T-cell (primary cell): ENCODE data around the gene NINL. TPM values are rescaled to one million over a fixed set of nuclear protein-coding genes. Genes with fewer than 3 reads are reported as not detected.

ENCODE experiments used
- ATAC-seq, 4 experiments: fragments of 200-7000 bp in 3 of 4; fragments of 150-1000 bp in 1 of 4; cut with Tn5 transposase; replicated peaks in 1 of 4; 1 replicate in 3 of 4; 2 replicates in 1 of 4; pipeline ENCODE4 v1.10.0; 2021; ENCODE audit warnings: moderate library complexity in 3 of 4, mild to moderate bottlenecking in 2 of 4, moderate number of reproducible peaks in 1 of 4
- CTCF ChIA-PET, 2 donors: fragments of 300-600 bp; sonication (Branson Sonifier 250); formaldehyde crosslinking; loops; one replicate each; lab custom pipeline; 2022; ENCODE audit warnings: antibody characterized with exemption in 2 of 2; lab: Charles Lee
- POLR2A ChIA-PET, 2 donors: fragments of 300-600 bp; sonication (Branson Sonifier 250); formaldehyde crosslinking; loops; one replicate each; lab custom pipeline; 2022; ENCODE audit warnings: antibody characterized with exemption in 2 of 2; lab: Charles Lee
- DNase-seq, 35 experiments: peaks; one replicate each; pipeline versions ENCODE4 v3.0.0 to v3.0.0-alpha.2; 2013 to 2023
- H3K27ac ChIP-seq: one replicate; pipeline ENCODE4 v1.5.1; 2013; ENCODE audit warnings: low read length
- H3K27me3 ChIP-seq, 2 experiments: replicated peaks in 1 of 2; 1 replicate in 1 of 2; 2 replicates in 1 of 2; pipeline versions ENCODE4 v1.6.1 to v1.7.0; 2013; ENCODE audit warnings: low read length in 1 of 2, mixed read lengths in 1 of 2; ENCODE audit not compliant: control insufficient read depth in 2 of 2, insufficient read depth in 2 of 2; ENCODE audit errors: extremely low read depth in 1 of 2
- H3K36me3 ChIP-seq, 2 donors: 1 replicate in 1 of 2; 2 replicates in 1 of 2; pipeline versions ENCODE4 v1.6.1 to v1.7.0; 2013; ENCODE audit warnings: low read length in 1 of 2; ENCODE audit not compliant: control insufficient read depth in 2 of 2, insufficient read depth in 1 of 2; ENCODE audit errors: extremely low read depth in 1 of 2
- H3K4me1 ChIP-seq, 2 experiments: 1 replicate in 1 of 2; 2 replicates in 1 of 2; pipeline versions ENCODE4 v1.6.1 to v1.7.0; 2013; ENCODE audit warnings: low read length in 2 of 2, mixed read lengths in 1 of 2; ENCODE audit not compliant: insufficient read depth in 2 of 2, control insufficient read depth in 1 of 2; ENCODE audit errors: extremely low read depth in 1 of 2
- H3K4me3 ChIP-seq, 2 donors: 1 replicate in 1 of 2; 2 replicates in 1 of 2; pipeline versions ENCODE4 v1.5.1 to v1.7.0; 2013; ENCODE audit warnings: mild to moderate bottlenecking in 2 of 2, low read length in 1 of 2, moderate library complexity in 1 of 2; ENCODE audit not compliant: control insufficient read depth in 1 of 2; ENCODE audit errors: extremely low read depth in 1 of 2
- H3K9me3 ChIP-seq: 2 replicates; pipeline ENCODE4 v1.7.0; 2013
- H3K27ac Mint-ChIP-seq, 2 donors: one replicate each; pipeline ENCODE4 v1.8.0; 2020 to 2021; ENCODE audit warnings: mild to moderate bottlenecking in 2 of 2, mixed read lengths in 2 of 2
- H3K27me3 Mint-ChIP-seq, 2 donors: one replicate each; pipeline ENCODE4 v1.8.0; 2021 to 2022; ENCODE audit warnings: mixed read lengths in 2 of 2
- H3K36me3 Mint-ChIP-seq: one replicate; pipeline ENCODE4 v1.8.0; 2021; ENCODE audit warnings: mixed read lengths
- H3K4me1 Mint-ChIP-seq, 3 donors: one replicate each; pipeline ENCODE4 v1.8.0; 2020 to 2022; ENCODE audit warnings: mixed read lengths in 3 of 3, mild to moderate bottlenecking in 1 of 3
- H3K4me3 Mint-ChIP-seq, 3 donors: one replicate each; pipeline ENCODE4 v1.8.0; 2020 to 2022; ENCODE audit warnings: mild to moderate bottlenecking in 3 of 3, mixed read lengths in 3 of 3, moderate library complexity in 3 of 3
- H3K9me3 Mint-ChIP-seq, 3 donors: one replicate each; pipeline ENCODE4 v1.8.0; 2020 to 2022; ENCODE audit warnings: mixed read lengths in 3 of 3
- WGBS: methylation state at CpG from one replicate; pipeline ENCODE4 v1.1.5; 2013; ENCODE audit warnings: missing lambda C conversion rate; ENCODE audit not compliant: insufficient coverage; 5-methylcytosine and 5-hydroxymethylcytosine counted together
- total RNA-seq, 35 experiments: library from RNA in 6 of 35; stranded (reverse) in 6 of 35; fragments of 120-200 nt in 1 of 35; gene quantifications; one replicate each; pipeline versions ENCODE4 v1.2.1 to v1.2.4 and lab custom pipeline; 2013 to 2026

The NINL gene
- total RNA-seq, 5 donors from 2014 or later (not counting 1 experiment from before 2014, with no cell fraction given): 1.3 to 4.8 (median 2.7) TPM

GRCh38 chr20:25499031-25499430 is 86.3 kb downstream of the NINL start:
- H3K27me3 Mint-ChIP-seq: no peaks in the 10 kb centered on the region

GRCh38 chr20:25498280-25498606 is 87.1 kb downstream of the NINL start:
- DNase-seq (no peak), ATAC-seq (no peak)
- no peaks in the 10 kb centered on the region for H3K9me3 Mint-ChIP-seq
- H3K36me3 Mint-ChIP-seq: no peaks in the 10 kb centered on the region
- ChIA-PET POLR2A (no interaction called here), CTCF (no interaction called here)
- Histone ChIP-seq H3K27ac (no peak overlapping the region), H3K27me3 (peaks cover 0 to 2% of the 10 kb centered on the region in 2 experiments), H3K9me3 (no peaks in the 10 kb centered on the region), H3K36me3 (no peaks in the 10 kb centered on the region), H3K4me3 (no peak overlapping the region), H3K4me1 (no peaks in the 10 kb centered on the region)
- no peaks in the 10 kb centered on the region for H3K4me1 Mint-ChIP-seq
- no peaks in the 10 kb centered on the region for H3K27me3 Mint-ChIP-seq
- H3K4me3 Mint-ChIP-seq: no peak overlapping the region
- H3K27ac Mint-ChIP-seq: no peak overlapping the region
- WGBS: 80% methylated on average over 6 of the region's 6 CpGs

More at GRCh38 chr20:25499031-25499430, 86.3 kb downstream of the NINL start:
- H3K4me1 ChIP-seq: no peaks in the 10 kb centered on the region
- peaks cover 0 to 2% of the 10 kb centered on the region in 2 experiments for H3K27me3 ChIP-seq
- no peaks in the 10 kb centered on the region for H3K9me3 Mint-ChIP-seq
- H3K27ac Mint-ChIP-seq: no peak overlapping the region
- H3K4me1 Mint-ChIP-seq: no peaks in the 10 kb centered on the region
- DNase-seq (no peak), ATAC-seq (no peak)
- POLR2A ChIA-PET: no interaction called here
- H3K36me3 ChIP-seq: no peaks in the 10 kb centered on the region
- H3K4me3 ChIP-seq: no peak overlapping the region
- H3K4me3 Mint-ChIP-seq: no peak overlapping the region
- WGBS: 92% methylated on average over 8 of the region's 13 CpGs
- CTCF ChIA-PET: no interaction called here
- H3K36me3 Mint-ChIP-seq: no peaks in the 10 kb centered on the region
- H3K9me3 ChIP-seq: no peaks in the 10 kb centered on the region
- no peak overlapping the region for H3K27ac ChIP-seq

- 84% methylated on average over 19 of the region's 22 CpGs for WGBS
- ATAC-seq (no peak), DNase-seq (no peak)
- no peak overlapping the region for H3K27ac Mint-ChIP-seq
- no peaks in the 10 kb centered on the region for H3K9me3 ChIP-seq
- H3K36me3 ChIP-seq: no peaks in the 10 kb centered on the region
- no peak overlapping the region for H3K4me3 Mint-ChIP-seq
- POLR2A ChIA-PET: no interaction called here
- H3K27me3 Mint-ChIP-seq: no peaks in the 10 kb centered on the region
- peaks cover 0 to 2% of the 10 kb centered on the region in 2 experiments for H3K27me3 ChIP-seq
- H3K36me3 Mint-ChIP-seq: no peaks in the 10 kb centered on the region
- no peaks in the 10 kb centered on the region for H3K9me3 Mint-ChIP-seq
- no peak overlapping the region for H3K4me3 ChIP-seq
- no peaks in the 10 kb centered on the region for H3K4me1 Mint-ChIP-seq
- CTCF ChIA-PET: no interaction called here
- H3K4me1 ChIP-seq: no peaks in the 10 kb centered on the region
- H3K27ac ChIP-seq: no peak overlapping the region
These were observed 87.6 kb downstream of the NINL start for GRCh38 chr20:25497586-25498279.

- Histone ChIP-seq H3K36me3 (no peaks in the 10 kb centered on the region), H3K4me3 (no peak overlapping the region), H3K27me3 (peaks cover 0 to 2% of the 10 kb centered on the region in 2 experiments), H3K4me1 (no peaks in the 10 kb centered on the region), H3K27ac (no peak overlapping the region), H3K9me3 (no peaks in the 10 kb centered on the region)
- Mint-ChIP-seq H3K9me3 (no peaks in the 10 kb centered on the region), H3K36me3 (no peaks in the 10 kb centered on the region), H3K4me1 (no peaks in the 10 kb centered on the region), H3K4me3 (no peak overlapping the region), H3K27ac (no peak overlapping the region), H3K27me3 (peaks cover 0 to under 1% of the 10 kb centered on the region in 2 donors)
- ChIA-PET POLR2A (no interaction called here), CTCF (no interaction called here)
- DNase-seq (no peak), ATAC-seq (no peak)
- 75% methylated on average over 7 of the region's 9 CpGs for WGBS
These were observed 88.3 kb downstream of the NINL start for GRCh38 chr20:25496968-25497401.

GRCh38 chr20:25496165-25496967 is 89.0 kb downstream of the NINL start:
- Mint-ChIP-seq H3K4me1 (no peaks in the 10 kb centered on the region), H3K27me3 (peaks cover 0 to 2% of the 10 kb centered on the region in 2 donors), H3K36me3 (no peaks in the 10 kb centered on the region), H3K4me3 (no peak overlapping the region), H3K9me3 (no peaks in the 10 kb centered on the region), H3K27ac (no peak overlapping the region)
- ChIA-PET CTCF (no interaction called here), POLR2A (no interaction called here)
- Histone ChIP-seq H3K9me3 (no peaks in the 10 kb centered on the region), H3K4me3 (no peak overlapping the region), H3K4me1 (no peaks in the 10 kb centered on the region), H3K27ac (no peak overlapping the region), H3K27me3 (peaks cover 0 to 2% of the 10 kb centered on the region in 2 experiments), H3K36me3 (no peaks in the 10 kb centered on the region)
- 81% methylated on average over 11 of the region's 14 CpGs for WGBS
- DNase-seq: no peak
- no peak for ATAC-seq

- H3K4me3 Mint-ChIP-seq: no peak overlapping the region
These were observed 90.0 kb downstream of the NINL start for GRCh38 chr20:25495189-25495824.

More at GRCh38 chr20:25495189-25495824, 90.0 kb downstream of the NINL start:
- Mint-ChIP-seq H3K27me3 (peaks cover 0 to 2% of the 10 kb centered on the region in 2 donors), H3K36me3 (no peaks in the 10 kb centered on the region), H3K27ac (no peak overlapping the region), H3K9me3 (no peaks in the 10 kb centered on the region), H3K4me1 (no peaks in the 10 kb centered on the region)
- ChIA-PET CTCF (no interaction called here), POLR2A (no interaction called here)
- Histone ChIP-seq H3K27me3 (peaks cover 0 to 2% of the 10 kb centered on the region in 2 experiments), H3K4me1 (no peaks in the 10 kb centered on the region), H3K36me3 (no peaks in the 10 kb centered on the region), H3K9me3 (no peaks in the 10 kb centered on the region), H3K27ac (no peak overlapping the region), H3K4me3 (no peak overlapping the region)
- 88% methylated on average over 18 of the region's 18 CpGs for WGBS
- DNase-seq (no peak), ATAC-seq (no peak)
